IMR-90 (cell line): ENCODE data around the gene ERGIC2. TPM values are rescaled to one million over a fixed set of nuclear protein-coding genes. Genes with fewer than 3 reads are reported as not detected.
"Not testable (repeated sequence)": the region's sequence is repeated elsewhere in the genome, so short reads cannot be mapped to it uniquely, and the experiment has no call there.

ENCODE experiments used
- ATAC-seq: fragments of 200-7000 bp; cut with Tn5 transposase; 2 replicates; pipeline ENCODE4 v1.9.1; 2020; ENCODE audit warnings: low read depth, mild to moderate bottlenecking, moderate library complexity
- BruUV-seq: library from RNA; stranded (reverse); fragments of 400-500 nt; replicated peaks from 2 replicates; lab custom pipeline; 2021; lab: Mats Ljungman, UMichigan
- CTCF ChIA-PET: fragments of 300-600 bp; formaldehyde crosslinking; extraction: SDS; loops from one replicate; lab custom pipeline; 2021; ENCODE audit warnings: antibody characterized with exemption; lab: Yijun Ruan, JAX
- POLR2A ChIA-PET: fragments of 300-600 bp; sonication (Branson Sonifier 250); formaldehyde crosslinking; loops from one replicate; lab custom pipeline; 2022; ENCODE audit warnings: antibody characterized with exemption; ENCODE audit not compliant: unreplicated experiment; lab: Charles Lee
- DNase-seq: peaks from one replicate; pipeline ENCODE4 v3.0.0; 2013
- H2AFZ ChIP-seq: replicated peaks from 2 replicates; pipeline ENCODE3; 2013; ENCODE audit warnings: low read length, mild to moderate bottlenecking; ENCODE audit not compliant: poor library complexity
- H2AK5ac ChIP-seq: 2 replicates; pipeline ENCODE4 v1.6.1; 2013; ENCODE audit warnings: low read depth, low read length, inconsistent platforms
- H2AK9ac ChIP-seq: replicated peaks from 2 replicates; pipeline ENCODE3; 2013; ENCODE audit warnings: mild to moderate bottlenecking, low read depth, low read length, moderate library complexity; ENCODE audit not compliant: poor library complexity
- H2BK120ac ChIP-seq: 2 replicates; pipeline ENCODE4 v1.6.1; 2013; ENCODE audit warnings: low read depth, low read length, inconsistent platforms
- H2BK15ac ChIP-seq: 3 replicates; pipeline ENCODE4 v1.6.1; 2013; ENCODE audit warnings: low read depth, low read length, inconsistent platforms
- H2BK20ac ChIP-seq: 2 replicates; pipeline ENCODE4 v1.6.1; 2013; ENCODE audit warnings: low read depth, mild to moderate bottlenecking, inconsistent platforms, low read length, moderate library complexity
- H2BK5ac ChIP-seq: 2 replicates; pipeline ENCODE4 v1.6.1; 2013; ENCODE audit warnings: mild to moderate bottlenecking, low read depth, low read length, inconsistent platforms; ENCODE audit not compliant: poor library complexity, severe bottlenecking
- H3K14ac ChIP-seq: replicated peaks from 2 replicates; pipeline ENCODE4 v1.6.1; 2013; ENCODE audit warnings: low read depth, low read length, inconsistent platforms
- H3K18ac ChIP-seq: 2 replicates; pipeline ENCODE4 v1.6.1; 2013; ENCODE audit warnings: low read depth, low read length, control low read depth
- H3K23ac ChIP-seq: 2 replicates; pipeline ENCODE4 v1.6.1; 2013; ENCODE audit warnings: low read depth, low read length, inconsistent platforms
- H3K27ac ChIP-seq: 2 replicates; pipeline ENCODE4 v1.5.1; 2013; ENCODE audit warnings: mild to moderate bottlenecking, control low read depth, low read length; ENCODE audit not compliant: insufficient read depth
- H3K27me3 ChIP-seq: 2 replicates; pipeline ENCODE4 v1.6.1; 2013; ENCODE audit warnings: low read length; ENCODE audit not compliant: control insufficient read depth, insufficient read depth
- H3K36me3 ChIP-seq: 2 replicates; pipeline ENCODE4 v1.6.1; 2013; ENCODE audit warnings: low read length, mixed read lengths; ENCODE audit not compliant: control insufficient read depth, insufficient read depth
- H3K4ac ChIP-seq: 2 replicates; pipeline ENCODE4 v1.6.1; 2013; ENCODE audit warnings: low read depth, low read length, inconsistent platforms
- H3K4me1 ChIP-seq: 2 replicates; pipeline ENCODE4 v1.6.1; 2013; ENCODE audit warnings: low read length, mixed read lengths; ENCODE audit not compliant: control insufficient read depth, insufficient read depth
- H3K4me2 ChIP-seq: 2 replicates; pipeline ENCODE4 v1.6.1; 2013; ENCODE audit warnings: low read depth, mild to moderate bottlenecking, control low read depth, low read length, moderate library complexity
- H3K4me3 ChIP-seq: 2 replicates; pipeline ENCODE4 v1.5.1; 2013; ENCODE audit warnings: low read depth, mild to moderate bottlenecking, control low read depth, low read length, moderate library complexity; ENCODE audit not compliant: insufficient read depth
- H3K56ac ChIP-seq: 2 replicates; pipeline ENCODE4 v1.6.1; 2013; ENCODE audit warnings: low read length, inconsistent platforms; ENCODE audit not compliant: insufficient read depth; ENCODE audit errors: extremely low read depth
- H3K79me1 ChIP-seq, 2 experiments: 2 replicates each; pipeline ENCODE4 v1.6.1; 2013; ENCODE audit warnings: low read length in 2 of 2, inconsistent platforms in 1 of 2, low read depth in 1 of 2
- H3K9ac ChIP-seq: 2 replicates; pipeline ENCODE4 v1.6.1; 2013; ENCODE audit warnings: low read depth, low read length, control low read depth
- H3K9me1 ChIP-seq: 2 replicates; pipeline ENCODE4 v1.6.1; 2013; ENCODE audit warnings: low read length, inconsistent platforms; ENCODE audit not compliant: insufficient read depth
- H3K9me3 ChIP-seq: 2 replicates; pipeline ENCODE4 v1.6.1; 2013; ENCODE audit warnings: low read length; ENCODE audit not compliant: control insufficient read depth, insufficient read depth
- H4K20me1 ChIP-seq: 2 replicates; pipeline ENCODE4 v1.6.1; 2013; ENCODE audit warnings: low read length, inconsistent platforms; ENCODE audit not compliant: insufficient read depth
- H4K5ac ChIP-seq: 2 replicates; pipeline ENCODE4 v1.6.1; 2013; ENCODE audit warnings: mild to moderate bottlenecking, low read depth, low read length, control low read depth
- H4K8ac ChIP-seq, 2 experiments: 2 replicates each; pipeline ENCODE4 v1.6.1; 2013; ENCODE audit warnings: low read depth in 2 of 2, low read length in 2 of 2, control low read depth in 1 of 2, inconsistent platforms in 1 of 2
- H4K91ac ChIP-seq: 2 replicates; pipeline ENCODE4 v1.6.1; 2013; ENCODE audit warnings: low read depth, low read length, inconsistent platforms; ENCODE audit not compliant: insufficient read depth
- WGBS, 2 experiments: methylation state at CpG; one replicate each; pipeline versions ENCODE4 v1.1.5 to v1.1.7; 2013; ENCODE audit warnings: missing lambda C conversion rate in 2 of 2; ENCODE audit not compliant: insufficient read length in 1 of 2; ENCODE audit errors: extremely low coverage in 2 of 2; 5-methylcytosine and 5-hydroxymethylcytosine counted together
- dilution Hi-C: fragments of 300-500 bp; cut with HindIII; formaldehyde crosslinking; loops from one replicate; pipeline ENCODE4 v1.14.3; 2018; ENCODE audit warnings: low sequenced_read_pairs; ENCODE audit not compliant: unreplicated experiment
- in situ Hi-C: fragments of 300-500 bp; cut with MboI; formaldehyde crosslinking; loops from 3 replicates; pipeline ENCODE4 v1.14.3; 2019; ENCODE audit warnings: low sequenced_read_pairs, inconsistent platforms, mixed read lengths
- intact Hi-C: fragments of 100-400 bp; cut with micrococcal nuclease; formaldehyde crosslinking; loops from 2 replicates; pipeline ENCODE4 v1.10.0; 2022
- polyA plus RNA-seq, 3 experiments: library from polyadenylated mRNA; depleted of rRNA; stranded (reverse); fragments of >200 nt; gene quantifications; 2 replicates each; pipeline ENCODE4 v1.2.3, GENCODE V29; 2012; ENCODE audit warnings: low replicate concordance in 1 of 3
- total RNA-seq: library from RNA; depleted of rRNA; stranded (reverse); fragments of >200 nt; gene quantifications from 2 replicates; pipeline ENCODE4 v1.2.3, GENCODE V29; 2012

ERGIC2 gene
- total and polyA plus RNA-seq, 2 of the 4 experiments (the other 2 are of a cell fraction), result 41.0 to 45.3 TPM

GRCh38 chr12:29386084-29386680 lies 5.2 kb upstream of the ERGIC2 start:
- H2AFZ ChIP-seq, H2BK20ac ChIP-seq, H2AK5ac ChIP-seq, H3K79me1 ChIP-seq, intact Hi-C loops, H3K4me1 ChIP-seq, H3K4me3 ChIP-seq, H3K9me3 ChIP-seq, H3K4ac ChIP-seq, H3K27me3 ChIP-seq, H2BK15ac ChIP-seq, H3K9ac ChIP-seq, H3K56ac ChIP-seq, H3K14ac ChIP-seq, H4K91ac ChIP-seq, DNase-seq, H4K20me1 ChIP-seq, H4K5ac ChIP-seq, H2BK120ac ChIP-seq, H3K23ac ChIP-seq, H3K9me1 ChIP-seq, ATAC-seq, dilution Hi-C loops, H3K27ac ChIP-seq, H4K8ac ChIP-seq, BruUV-seq, H2BK5ac ChIP-seq, POLR2A ChIA-PET, H3K4me2 ChIP-seq, H3K18ac ChIP-seq, in situ Hi-C loops, CTCF ChIA-PET, H3K36me3 ChIP-seq, H2AK9ac ChIP-seq: not testable (repeated sequence)
- 100% methylated on average over 3 of the region's 36 CpGs; no CpG with 5 or more reads in 1 of the 2 experiments for WGBS, 2 experiments

GRCh38 chr12:29385194-29385593 lies 4.2 kb upstream of the ERGIC2 start:
- H3K4me2 ChIP-seq, ATAC-seq, in situ Hi-C loops, H3K9me3 ChIP-seq, H3K27ac ChIP-seq, H3K27me3 ChIP-seq, dilution Hi-C loops, H2AK5ac ChIP-seq, H4K5ac ChIP-seq, H3K14ac ChIP-seq, H3K56ac ChIP-seq, BruUV-seq, H3K18ac ChIP-seq, H3K36me3 ChIP-seq, H3K9me1 ChIP-seq, H2AK9ac ChIP-seq, H4K8ac ChIP-seq, H2BK120ac ChIP-seq, H3K4me3 ChIP-seq, DNase-seq, intact Hi-C loops, H2BK20ac ChIP-seq, H2BK5ac ChIP-seq, H4K20me1 ChIP-seq, H2AFZ ChIP-seq, CTCF ChIA-PET, H3K4me1 ChIP-seq, H3K4ac ChIP-seq, H3K79me1 ChIP-seq, H2BK15ac ChIP-seq, H3K23ac ChIP-seq, H3K9ac ChIP-seq, H4K91ac ChIP-seq: not testable (repeated sequence)
- POLR2A ChIA-PET, result interaction anchor here (0.6 kb wide), 1 partner anchor 90 kb away, joined by 4 read pairs; no protein-coding TSS in a partner anchor
- WGBS, 2 experiments, result 73% methylated on average over 3 of the region's 17 CpGs; no CpG with 5 or more reads in 1 of the 2 experiments
